Adipocyte (in vitro differentiated cells): Measurements from ENCODE around the gene PCDHGA4.
"Not testable (repeated sequence)": the region's sequence is repeated elsewhere in the genome, so short reads cannot be mapped to it uniquely, and the experiment has no call there.

Source experiments
- DNase-seq: peaks from one replicate; pipeline ENCODE4 v3.0.0-alpha.2; 2015; ENCODE audit warnings: low read depth
- H3K27me3 ChIP-seq: replicated peaks from 2 replicates; pipeline ENCODE4 v1.7.0; 2013; ENCODE audit warnings: mild to moderate bottlenecking, low read length, moderate library complexity; ENCODE audit not compliant: control insufficient read depth, insufficient read depth
- H3K36me3 ChIP-seq: 2 replicates; pipeline ENCODE4 v1.7.0; 2013; ENCODE audit warnings: low read length, mild to moderate bottlenecking, moderate library complexity; ENCODE audit not compliant: control insufficient read depth, insufficient read depth, severe bottlenecking
- H3K4me1 ChIP-seq: 2 replicates; pipeline ENCODE4 v1.7.0; 2013; ENCODE audit warnings: mild to moderate bottlenecking, low read length, moderate library complexity; ENCODE audit not compliant: control insufficient read depth, insufficient read depth
- H3K4me3 ChIP-seq: 2 replicates; pipeline ENCODE4 v1.7.0; 2013; ENCODE audit warnings: mild to moderate bottlenecking, low read length, moderate library complexity
- H3K9ac ChIP-seq: 2 replicates; pipeline ENCODE4 v1.7.0; 2013; ENCODE audit warnings: mild to moderate bottlenecking, low read length, moderate library complexity
- H3K9me3 ChIP-seq: 2 replicates; pipeline ENCODE4 v1.7.0; 2013; ENCODE audit warnings: mild to moderate bottlenecking, low read length, moderate library complexity; ENCODE audit not compliant: control insufficient read depth

Gene PCDHGA4

GRCh38 chr5:141354900-141355469 lies at the start of gene PCDHGA4:
Gene PCDHGA4 (plus strand): TSS chr5:141355021. CDS start chr5:141355108, 87 bp downstream.
- peaks cover 4% of the 10 kb centered on the region for H3K27me3 ChIP-seq
- H3K9ac ChIP-seq = peak within 1 kb of the TSS; percentile 80
- no peaks in the 10 kb centered on the region for H3K36me3 ChIP-seq
- H3K4me3 ChIP-seq = peak within 1 kb of the TSS; percentile 79
- H3K9me3 ChIP-seq = peaks cover 63% of the 10 kb centered on the region
- H3K4me1 ChIP-seq = no peaks in the 10 kb centered on the region
- peak; percentile 20 for DNase-seq

GRCh38 chr5:141306630-141307029 lies 48.2 kb upstream of the PCDHGA4 start:
- Histone ChIP-seq H3K4me1 (no peaks in the 10 kb centered on the region), H3K36me3 (peaks cover 5% of the 10 kb centered on the region), H3K27me3 (no peaks in the 10 kb centered on the region), H3K9me3 (peaks cover 68% of the 10 kb centered on the region), H3K4me3 (no peak overlapping the region), H3K9ac (no peak overlapping the region)
- no peak for DNase-seq

GRCh38 chr5:141313711-141314110 lies 41.1 kb upstream of the PCDHGA4 start:
- no peak overlapping the region for H3K9ac ChIP-seq
- H3K4me3 ChIP-seq = peak overlapping the region; percentile 5
- peaks cover 35% of the 10 kb centered on the region for H3K36me3 ChIP-seq
- DNase-seq = no peak
- no peaks in the 10 kb centered on the region for H3K27me3 ChIP-seq
- H3K4me1 ChIP-seq = peaks cover 6% of the 10 kb centered on the region
- peaks cover 77% of the 10 kb centered on the region for H3K9me3 ChIP-seq

- not testable (repeated sequence) for H3K9ac ChIP-seq, DNase-seq, H3K27me3 ChIP-seq
- peaks cover 15% of the 10 kb centered on the region for H3K4me1 ChIP-seq
- H3K9me3 ChIP-seq = peaks cover 71% of the 10 kb centered on the region
- peaks cover 37% of the 10 kb centered on the region for H3K36me3 ChIP-seq
- H3K4me3 ChIP-seq = peak overlapping the region; percentile 53
Measured at GRCh38 chr5:141316963-141317362, 37.9 kb upstream of the PCDHGA4 start.

GRCh38 chr5:141319202-141319601 lies 35.6 kb upstream of the PCDHGA4 start:
- Histone ChIP-seq H3K4me3 (peak overlapping the region; percentile 96), H3K9ac (no peak overlapping the region), H3K9me3 (peaks cover 49% of the 10 kb centered on the region), H3K36me3 (peaks cover 35% of the 10 kb centered on the region), H3K27me3 (no peaks in the 10 kb centered on the region), H3K4me1 (peaks cover 15% of the 10 kb centered on the region)
- DNase-seq = no peak

GRCh38 chr5:141319699-141320098 lies 35.1 kb upstream of the PCDHGA4 start:
- peaks cover 35% of the 10 kb centered on the region for H3K36me3 ChIP-seq
- no peak for DNase-seq

GRCh38 chr5:141320225-141321169 lies 34.3 kb upstream of the PCDHGA4 start, which contains the start of gene TAF7:
Gene TAF7 (minus strand): TSS chr5:141320784. CDS start chr5:141320044, 740 bp downstream.
- Histone ChIP-seq H3K4me3 (peak within 1 kb of the TSS; percentile 96), H3K9ac (peak within 1 kb of the TSS; percentile 96), H3K27me3 (no peaks in the 10 kb centered on the region), H3K4me1 (peaks cover 15% of the 10 kb centered on the region), H3K36me3 (peaks cover 33% of the 10 kb centered on the region), H3K9me3 (peaks cover 37% of the 10 kb centered on the region)
- DNase-seq = peak; percentile 97

More at GRCh38 chr5:141319699-141320098, 35.1 kb upstream of the PCDHGA4 start:
- Histone ChIP-seq H3K9me3 (peaks cover 44% of the 10 kb centered on the region), H3K9ac (peak overlapping the region; percentile 96), H3K4me1 (peaks cover 15% of the 10 kb centered on the region), H3K27me3 (no peaks in the 10 kb centered on the region), H3K4me3 (peak overlapping the region; percentile 96)

GRCh38 chr5:141322261-141322660 lies 32.6 kb upstream of the PCDHGA4 start:
- H3K9me3 ChIP-seq = peaks cover 24% of the 10 kb centered on the region
- peaks cover 20% of the 10 kb centered on the region for H3K36me3 ChIP-seq
- H3K4me1 ChIP-seq = peaks cover 15% of the 10 kb centered on the region
- H3K9ac ChIP-seq = no peak overlapping the region
- DNase-seq = no peak
- no peak overlapping the region for H3K4me3 ChIP-seq
- no peaks in the 10 kb centered on the region for H3K27me3 ChIP-seq

- peak overlapping the region; percentile 73 for H3K9ac ChIP-seq
- H3K4me1 ChIP-seq = no peaks in the 10 kb centered on the region
- H3K4me3 ChIP-seq = peak overlapping the region; percentile 78
- H3K9me3 ChIP-seq = peaks cover 6% of the 10 kb centered on the region
- no peaks in the 10 kb centered on the region for H3K36me3 ChIP-seq
- DNase-seq = peak; percentile 81
- H3K27me3 ChIP-seq = no peaks in the 10 kb centered on the region
Measured at GRCh38 chr5:141326088-141326854, 28.6 kb upstream of the PCDHGA4 start.

GRCh38 chr5:141328231-141328630 lies 26.6 kb upstream of the PCDHGA4 start:
- no peak for DNase-seq
- H3K4me1 ChIP-seq = no peaks in the 10 kb centered on the region
- H3K27me3 ChIP-seq = no peaks in the 10 kb centered on the region
- peaks cover 17% of the 10 kb centered on the region for H3K9me3 ChIP-seq
- no peaks in the 10 kb centered on the region for H3K36me3 ChIP-seq
- no peak overlapping the region for H3K4me3 ChIP-seq
- no peak overlapping the region for H3K9ac ChIP-seq
